SK-N-SH (cell line): ENCODE results near the gene BAIAP2. TPM values are rescaled to one million over a fixed set of nuclear protein-coding genes. Genes with fewer than 3 reads are reported as not detected.

Source experiments
- CTCF ChIA-PET: fragments of 300-600, 350-600 bp; formaldehyde crosslinking; extraction: SDS; loops from one replicate; lab custom pipeline; 2021; lab: Yijun Ruan, JAX
- POLR2A ChIA-PET: fragments of 350-600 bp; sonication (Branson Sonifier 250); formaldehyde crosslinking; extraction: SDS; loops from one replicate; lab custom pipeline; 2020; ENCODE audit warnings: antibody characterized with exemption, inconsistent platforms; lab: Yijun Ruan, JAX
- DNase-seq: peaks from one replicate; pipeline ENCODE4 v3.0.0; 2012
- H2AFZ ChIP-seq: fragments of 200-600 bp; sonication (generic); 2 replicates; pipeline ENCODE4 v1.8.1; 2016; ENCODE audit warnings: antibody characterized with exemption, mild to moderate bottlenecking, low read depth
- H3F3A ChIP-seq: fragments of 200-600 bp; sonication (generic); replicated peaks from 2 replicates; pipeline ENCODE3; 2016; ENCODE audit warnings: antibody characterized with exemption, mild to moderate bottlenecking; ENCODE audit not compliant: insufficient read depth
- H3K27ac ChIP-seq, 2 experiments: fragments of 200-500 bp in 1 of 2; fragments of 200-600 bp in 1 of 2; sonication (Bioruptor generic) in 1 of 2; sonication (generic), shearing (Covaris generic) in 1 of 2; 2 replicates each; pipeline versions ENCODE4 v1.5.1 to v1.6.1; 2014 to 2016; ENCODE audit warnings: low read depth in 2 of 2, inconsistent platforms in 1 of 2, low read length in 1 of 2, mild to moderate bottlenecking in 1 of 2, mixed read lengths in 1 of 2
- H3K27me3 ChIP-seq: fragments of 200-600 bp; sonication (generic), shearing (Covaris generic); 2 replicates; pipeline ENCODE4 v1.6.1; 2016; ENCODE audit warnings: mixed run types; ENCODE audit not compliant: insufficient read depth
- H3K36me3 ChIP-seq, 2 experiments: fragments of 200-500 bp in 1 of 2; fragments of 200-600 bp in 1 of 2; sonication (Bioruptor generic) in 1 of 2; sonication (generic) in 1 of 2; replicated peaks in 1 of 2; 2 replicates each; pipeline versions ENCODE3 to v1.5.1; 2014 to 2016; ENCODE audit warnings: low read length in 1 of 2, mild to moderate bottlenecking in 1 of 2; ENCODE audit not compliant: insufficient read depth in 2 of 2, control insufficient read depth in 1 of 2
- H3K4me1 ChIP-seq, 2 experiments: fragments of 200-500 bp in 1 of 2; fragments of 200-600 bp in 1 of 2; sonication (Bioruptor generic) in 1 of 2; sonication (generic), shearing (Covaris generic) in 1 of 2; 2 replicates each; pipeline versions ENCODE4 v1.5.1 to v1.6.1; 2014 to 2016; ENCODE audit warnings: low read depth in 1 of 2, low read length in 1 of 2, mixed run types in 1 of 2; ENCODE audit not compliant: insufficient read depth in 2 of 2, control insufficient read depth in 1 of 2
- H3K4me2 ChIP-seq: fragments of 200-600 bp; sonication (generic), shearing (Covaris generic); 2 replicates; pipeline ENCODE4 v1.6.1; 2017; ENCODE audit warnings: mixed run types
- H3K4me3 ChIP-seq, 2 experiments: fragments of 200-500 bp in 1 of 2; fragments of 200-600 bp in 1 of 2; sonication (Bioruptor generic) in 1 of 2; sonication (generic), shearing (Covaris generic) in 1 of 2; 2 replicates each; pipeline versions ENCODE4 v1.5.1 to v1.8.1; 2014 to 2016; ENCODE audit warnings: low read depth in 2 of 2, inconsistent platforms in 1 of 2, low read length in 1 of 2, mild to moderate bottlenecking in 1 of 2, mixed read lengths in 1 of 2, moderate library complexity in 1 of 2
- H3K79me2 ChIP-seq: fragments of 200-600 bp; sonication (generic); 2 replicates; pipeline ENCODE4 v1.8.1; 2017; ENCODE audit warnings: mild to moderate bottlenecking; ENCODE audit not compliant: insufficient read depth
- H3K9ac ChIP-seq: fragments of 200-600 bp; sonication (generic); 2 replicates; pipeline ENCODE4 v1.6.1; 2017; ENCODE audit warnings: mixed run types
- H3K9me2 ChIP-seq: fragments of 200-600 bp; sonication (generic); 2 replicates; pipeline ENCODE4 v1.6.1; 2017; ENCODE audit warnings: mixed run types
- H3K9me3 ChIP-seq: fragments of 200-600 bp; sonication (generic); 2 replicates; pipeline ENCODE4 v1.6.1; 2017; ENCODE audit warnings: mixed run types, mild to moderate bottlenecking, moderate library complexity
- H4K20me1 ChIP-seq: fragments of 200-600 bp; sonication (generic); 2 replicates; pipeline ENCODE4 v1.6.1; 2017; ENCODE audit warnings: mild to moderate bottlenecking, mixed run types; ENCODE audit not compliant: insufficient read depth
- EP300 ChIP-seq, 2 experiments: IDR thresholded peaks; 2 replicates each; pipeline versions ENCODE4 v1.4.0 to v1.6.1; 2012; ENCODE audit warnings: borderline replicate concordance in 1 of 2, low read depth in 1 of 2, low read length in 1 of 2
- EZH2phosphoT487 ChIP-seq: fragments of 200-600 bp; sonication (generic); IDR thresholded peaks from 2 replicates; pipeline ENCODE4 v1.6.1; 2017; ENCODE audit warnings: low read depth, mixed run types, mild to moderate bottlenecking, antibody characterized with exemption, moderate library complexity, borderline replicate concordance
- FOSL2 ChIP-seq: IDR thresholded peaks from 2 replicates; pipeline ENCODE4 v1.4.0; 2012; ENCODE audit warnings: low read depth, mild to moderate bottlenecking, moderate library complexity, borderline replicate concordance
- FOXJ3 ChIP-seq: sonication (generic); formaldehyde crosslinking; IDR thresholded peaks from 2 replicates; pipeline ENCODE4 v1.5.1; 2020; ENCODE audit warnings: mild to moderate bottlenecking, missing genetic modification reagents
- MAX ChIP-seq: IDR thresholded peaks from 2 replicates; pipeline ENCODE4 v1.4.0; 2012; ENCODE audit warnings: low read depth
- MXI1 ChIP-seq: IDR thresholded peaks from 2 replicates; pipeline ENCODE4 v1.6.1; 2012; ENCODE audit warnings: mild to moderate bottlenecking, low read depth, low read length, improper control_type of control experiment
- POLR2AphosphoS5 ChIP-seq: IDR thresholded peaks from 2 replicates; pipeline ENCODE4 v1.6.1; 2012; ENCODE audit warnings: low read depth, low read length
- RFX5 ChIP-seq: IDR thresholded peaks from 2 replicates; pipeline ENCODE4 v1.6.1; 2012; ENCODE audit warnings: mild to moderate bottlenecking, improper control_type of control experiment, low read length
- RXRA ChIP-seq: IDR thresholded peaks from 2 replicates; pipeline ENCODE4 v1.4.0; 2012; ENCODE audit warnings: low read depth, mild to moderate bottlenecking, borderline replicate concordance
- SIN3A ChIP-seq: IDR thresholded peaks from 2 replicates; pipeline ENCODE4 v1.6.1; 2012; ENCODE audit warnings: low read depth, mild to moderate bottlenecking, low read length, moderate library complexity, borderline replicate concordance
- TAF1 ChIP-seq: IDR thresholded peaks from 2 replicates; pipeline ENCODE4 v1.6.1; 2012; ENCODE audit warnings: low read depth, mild to moderate bottlenecking, low read length, moderate library complexity, borderline replicate concordance
- TEAD4 ChIP-seq: IDR thresholded peaks from 2 replicates; pipeline ENCODE4 v1.4.0; 2012; ENCODE audit warnings: mild to moderate bottlenecking, borderline replicate concordance; ENCODE audit not compliant: insufficient read depth
- WGBS: methylation state at CpG from one replicate; pipeline ENCODE4 v1.1.6; 2017; ENCODE audit warnings: low lambda C conversion rate; 5-methylcytosine and 5-hydroxymethylcytosine counted together
- polyA plus RNA-seq, 3 experiments: library from polyadenylated mRNA; depleted of rRNA; stranded (reverse); fragments of >200 nt; gene quantifications; 2 replicates each; pipeline ENCODE4 v1.2.3, GENCODE V29; 2012
- TF ChIP-seq, protein P1 (sequence below): fragments of 150-350 bp; IDR thresholded peaks from 2 replicates; pipeline ENCODE4 v1.6.1; 2017; ENCODE audit warnings: antibody characterized with exemption, low read length, low read depth, borderline replicate concordance
- TF ChIP-seq, protein P2 (sequence below): IDR thresholded peaks from 2 replicates; pipeline ENCODE4 v1.4.0; 2012; ENCODE audit warnings: low read depth, borderline replicate concordance
- TF ChIP-seq, protein P3 (sequence below): IDR thresholded peaks from 2 replicates; pipeline ENCODE4 v1.6.1; 2012; ENCODE audit warnings: mild to moderate bottlenecking, low read depth, low read length, moderate library complexity
- TF ChIP-seq, protein P4 (sequence below): fragments of 200-600 bp; sonication (generic); IDR thresholded peaks from 2 replicates; pipeline ENCODE4 v1.6.1; 2017; ENCODE audit warnings: antibody characterized with exemption, mild to moderate bottlenecking, moderate library complexity
- TF ChIP-seq, protein P5 (sequence below): IDR thresholded peaks from 2 replicates; pipeline ENCODE4 v1.4.0; 2012; ENCODE audit warnings: low read depth, borderline replicate concordance

BAIAP2 gene
- polyA plus RNA-seq, 1 of the 3 experiments (the other 2 are of a cell fraction) = 19.8 TPM

GRCh38 chr17:81003711-81004475 is 31.1 kb upstream of the BAIAP2 start:
- H3K4me2 ChIP-seq = no peak overlapping the region; the same call in 1 of the 2 replicates
- H3K27ac ChIP-seq = no peak overlapping the region
- peaks cover 0 to 14% of the 10 kb centered on the region in 2 experiments for H3K36me3 ChIP-seq
- H3K79me2 ChIP-seq = no peaks in the 10 kb centered on the region
- peaks cover 24% of the 10 kb centered on the region for H4K20me1 ChIP-seq
- POLR2A ChIA-PET = no interaction called here
- 7% methylated on average over 28 of the region's 72 CpGs for WGBS
- no peak overlapping the region for H2AFZ ChIP-seq
- no peak for TF ChIP-seq MXI1
- TF ChIP-seq MAX = no peak
- no peak for TF ChIP-seq TAF1
- no peak for TF ChIP-seq EP300 (IDR thresholded peaks at IDR 0.05; ENCODE audit: borderline replicate concordance in 1 of 2, low read depth in 1 of 2, low read length in 1 of 2)
- TF ChIP-seq EZH2phosphoT487 = peak; percentile 98; the same call in 1 of the 2 replicates
- TF ChIP-seq, protein P1, sequence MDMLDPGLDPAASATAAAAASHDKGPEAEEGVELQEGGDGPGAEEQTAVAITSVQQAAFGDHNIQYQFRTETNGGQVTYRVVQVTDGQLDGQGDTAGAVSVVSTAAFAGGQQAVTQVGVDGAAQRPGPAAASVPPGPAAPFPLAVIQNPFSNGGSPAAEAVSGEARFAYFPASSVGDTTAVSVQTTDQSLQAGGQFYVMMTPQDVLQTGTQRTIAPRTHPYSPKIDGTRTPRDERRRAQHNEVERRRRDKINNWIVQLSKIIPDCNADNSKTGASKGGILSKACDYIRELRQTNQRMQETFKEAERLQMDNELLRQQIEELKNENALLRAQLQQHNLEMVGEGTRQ = no peak
- TF ChIP-seq POLR2AphosphoS5 = no peak
- TF ChIP-seq SIN3A = no peak
- no peak for TF ChIP-seq RXRA
- TF ChIP-seq, protein P2, sequence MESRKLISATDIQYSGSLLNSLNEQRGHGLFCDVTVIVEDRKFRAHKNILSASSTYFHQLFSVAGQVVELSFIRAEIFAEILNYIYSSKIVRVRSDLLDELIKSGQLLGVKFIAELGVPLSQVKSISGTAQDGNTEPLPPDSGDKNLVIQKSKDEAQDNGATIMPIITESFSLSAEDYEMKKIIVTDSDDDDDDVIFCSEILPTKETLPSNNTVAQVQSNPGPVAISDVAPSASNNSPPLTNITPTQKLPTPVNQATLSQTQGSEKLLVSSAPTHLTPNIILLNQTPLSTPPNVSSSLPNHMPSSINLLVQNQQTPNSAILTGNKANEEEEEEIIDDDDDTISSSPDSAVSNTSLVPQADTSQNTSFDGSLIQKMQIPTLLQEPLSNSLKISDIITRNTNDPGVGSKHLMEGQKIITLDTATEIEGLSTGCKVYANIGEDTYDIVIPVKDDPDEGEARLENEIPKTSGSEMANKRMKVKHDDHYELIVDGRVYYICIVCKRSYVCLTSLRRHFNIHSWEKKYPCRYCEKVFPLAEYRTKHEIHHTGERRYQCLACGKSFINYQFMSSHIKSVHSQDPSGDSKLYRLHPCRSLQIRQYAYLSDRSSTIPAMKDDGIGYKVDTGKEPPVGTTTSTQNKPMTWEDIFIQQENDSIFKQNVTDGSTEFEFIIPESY = no peak
- no peak for TF ChIP-seq FOSL2
- TF ChIP-seq, protein P3, sequence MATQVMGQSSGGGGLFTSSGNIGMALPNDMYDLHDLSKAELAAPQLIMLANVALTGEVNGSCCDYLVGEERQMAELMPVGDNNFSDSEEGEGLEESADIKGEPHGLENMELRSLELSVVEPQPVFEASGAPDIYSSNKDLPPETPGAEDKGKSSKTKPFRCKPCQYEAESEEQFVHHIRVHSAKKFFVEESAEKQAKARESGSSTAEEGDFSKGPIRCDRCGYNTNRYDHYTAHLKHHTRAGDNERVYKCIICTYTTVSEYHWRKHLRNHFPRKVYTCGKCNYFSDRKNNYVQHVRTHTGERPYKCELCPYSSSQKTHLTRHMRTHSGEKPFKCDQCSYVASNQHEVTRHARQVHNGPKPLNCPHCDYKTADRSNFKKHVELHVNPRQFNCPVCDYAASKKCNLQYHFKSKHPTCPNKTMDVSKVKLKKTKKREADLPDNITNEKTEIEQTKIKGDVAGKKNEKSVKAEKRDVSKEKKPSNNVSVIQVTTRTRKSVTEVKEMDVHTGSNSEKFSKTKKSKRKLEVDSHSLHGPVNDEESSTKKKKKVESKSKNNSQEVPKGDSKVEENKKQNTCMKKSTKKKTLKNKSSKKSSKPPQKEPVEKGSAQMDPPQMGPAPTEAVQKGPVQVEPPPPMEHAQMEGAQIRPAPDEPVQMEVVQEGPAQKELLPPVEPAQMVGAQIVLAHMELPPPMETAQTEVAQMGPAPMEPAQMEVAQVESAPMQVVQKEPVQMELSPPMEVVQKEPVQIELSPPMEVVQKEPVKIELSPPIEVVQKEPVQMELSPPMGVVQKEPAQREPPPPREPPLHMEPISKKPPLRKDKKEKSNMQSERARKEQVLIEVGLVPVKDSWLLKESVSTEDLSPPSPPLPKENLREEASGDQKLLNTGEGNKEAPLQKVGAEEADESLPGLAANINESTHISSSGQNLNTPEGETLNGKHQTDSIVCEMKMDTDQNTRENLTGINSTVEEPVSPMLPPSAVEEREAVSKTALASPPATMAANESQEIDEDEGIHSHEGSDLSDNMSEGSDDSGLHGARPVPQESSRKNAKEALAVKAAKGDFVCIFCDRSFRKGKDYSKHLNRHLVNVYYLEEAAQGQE = no peak
- TF ChIP-seq, protein P4, sequence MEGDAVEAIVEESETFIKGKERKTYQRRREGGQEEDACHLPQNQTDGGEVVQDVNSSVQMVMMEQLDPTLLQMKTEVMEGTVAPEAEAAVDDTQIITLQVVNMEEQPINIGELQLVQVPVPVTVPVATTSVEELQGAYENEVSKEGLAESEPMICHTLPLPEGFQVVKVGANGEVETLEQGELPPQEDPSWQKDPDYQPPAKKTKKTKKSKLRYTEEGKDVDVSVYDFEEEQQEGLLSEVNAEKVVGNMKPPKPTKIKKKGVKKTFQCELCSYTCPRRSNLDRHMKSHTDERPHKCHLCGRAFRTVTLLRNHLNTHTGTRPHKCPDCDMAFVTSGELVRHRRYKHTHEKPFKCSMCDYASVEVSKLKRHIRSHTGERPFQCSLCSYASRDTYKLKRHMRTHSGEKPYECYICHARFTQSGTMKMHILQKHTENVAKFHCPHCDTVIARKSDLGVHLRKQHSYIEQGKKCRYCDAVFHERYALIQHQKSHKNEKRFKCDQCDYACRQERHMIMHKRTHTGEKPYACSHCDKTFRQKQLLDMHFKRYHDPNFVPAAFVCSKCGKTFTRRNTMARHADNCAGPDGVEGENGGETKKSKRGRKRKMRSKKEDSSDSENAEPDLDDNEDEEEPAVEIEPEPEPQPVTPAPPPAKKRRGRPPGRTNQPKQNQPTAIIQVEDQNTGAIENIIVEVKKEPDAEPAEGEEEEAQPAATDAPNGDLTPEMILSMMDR = no peak
- no peak for TF ChIP-seq TEAD4
- TF ChIP-seq, protein P5, sequence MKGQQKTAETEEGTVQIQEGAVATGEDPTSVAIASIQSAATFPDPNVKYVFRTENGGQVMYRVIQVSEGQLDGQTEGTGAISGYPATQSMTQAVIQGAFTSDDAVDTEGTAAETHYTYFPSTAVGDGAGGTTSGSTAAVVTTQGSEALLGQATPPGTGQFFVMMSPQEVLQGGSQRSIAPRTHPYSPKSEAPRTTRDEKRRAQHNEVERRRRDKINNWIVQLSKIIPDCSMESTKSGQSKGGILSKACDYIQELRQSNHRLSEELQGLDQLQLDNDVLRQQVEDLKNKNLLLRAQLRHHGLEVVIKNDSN = 0 out of 2 replicates have a peak, but pooled peaks have one; percentile 39
- TF ChIP-seq FOXJ3 (CRISPR knock-in tag) = no peak
- TF ChIP-seq RFX5 = no peak
- CTCF ChIA-PET = interaction anchor here (1.0 to 5.7 kb wide), 8 partner anchors 13 to 236 kb away, joined by 3 to 45 read pairs (median 5); partner anchors contain the start of gene CHMP6
- DNase-seq = peak; percentile 80
- no peak overlapping the region for H3K9ac ChIP-seq
- peaks cover 63% of the 10 kb centered on the region for H3K27me3 ChIP-seq
- peaks cover 27% of the 10 kb centered on the region for H3F3A ChIP-seq
- no peaks in the 10 kb centered on the region for H3K9me3 ChIP-seq
- H3K4me3 ChIP-seq = no peak overlapping the region; a peak in 1 of 4 replicates
- no peaks in the 10 kb centered on the region for H3K9me2 ChIP-seq
- H3K4me1 ChIP-seq = peaks cover 5 to 14% of the 10 kb centered on the region in 2 experiments; a peak in 1 of 4 replicates
